ENCODE results near the gene ST6GAL2. TPM values are rescaled to one million over a fixed set of nuclear protein-coding genes. Genes with fewer than 3 reads are reported as not detected.

The ST6GAL2 gene
- total and polyA plus RNA-seq, 4 donors: 0.02 to 4.0 (median 0.55) TPM

- H3K9ac ChIP-seq (ENCODE audit: insufficient read depth in 1 of 2, low read length in 2 of 2): no peak overlapping the region
- DNase-seq (no peak), ATAC-seq (ENCODE audit: insufficient read depth, low FRiP score) (no peak)
- 86 to 91% methylated on average over 2 of the region's 2 CpGs for WGBS, 2 donors
- no peak overlapping the region for H3K27ac ChIP-seq (ENCODE audit: low read depth in 1 of 2, low read length in 1 of 2)
- H3K4me1 ChIP-seq (ENCODE audit: control insufficient read depth in 5 of 5, insufficient read depth in 5 of 5, low read length in 5 of 5): no peaks in the 10 kb centered on the region
- TF ChIP-seq, protein P1, sequence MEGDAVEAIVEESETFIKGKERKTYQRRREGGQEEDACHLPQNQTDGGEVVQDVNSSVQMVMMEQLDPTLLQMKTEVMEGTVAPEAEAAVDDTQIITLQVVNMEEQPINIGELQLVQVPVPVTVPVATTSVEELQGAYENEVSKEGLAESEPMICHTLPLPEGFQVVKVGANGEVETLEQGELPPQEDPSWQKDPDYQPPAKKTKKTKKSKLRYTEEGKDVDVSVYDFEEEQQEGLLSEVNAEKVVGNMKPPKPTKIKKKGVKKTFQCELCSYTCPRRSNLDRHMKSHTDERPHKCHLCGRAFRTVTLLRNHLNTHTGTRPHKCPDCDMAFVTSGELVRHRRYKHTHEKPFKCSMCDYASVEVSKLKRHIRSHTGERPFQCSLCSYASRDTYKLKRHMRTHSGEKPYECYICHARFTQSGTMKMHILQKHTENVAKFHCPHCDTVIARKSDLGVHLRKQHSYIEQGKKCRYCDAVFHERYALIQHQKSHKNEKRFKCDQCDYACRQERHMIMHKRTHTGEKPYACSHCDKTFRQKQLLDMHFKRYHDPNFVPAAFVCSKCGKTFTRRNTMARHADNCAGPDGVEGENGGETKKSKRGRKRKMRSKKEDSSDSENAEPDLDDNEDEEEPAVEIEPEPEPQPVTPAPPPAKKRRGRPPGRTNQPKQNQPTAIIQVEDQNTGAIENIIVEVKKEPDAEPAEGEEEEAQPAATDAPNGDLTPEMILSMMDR (IDR thresholded peaks at IDR 0.05; ENCODE audit: control extremely low read depth, extremely low read depth): no peak
- H3K9me3 ChIP-seq (ENCODE audit: control insufficient read depth in 4 of 4, insufficient read depth in 3 of 4, low read length in 3 of 4): peaks cover 0 to 9% (median 3%) of the 10 kb centered on the region in 4 donors
- no peaks in the 10 kb centered on the region for H3K36me3 ChIP-seq (ENCODE audit: control insufficient read depth in 4 of 4, insufficient read depth in 4 of 4, low read length in 4 of 4)
- no peak overlapping the region for H3K4me3 ChIP-seq
- H3K27me3 ChIP-seq (ENCODE audit: control insufficient read depth in 3 of 3, insufficient read depth in 3 of 3, low read length in 2 of 3): no peaks in the 10 kb centered on the region
Observed at GRCh38 chr2:106858810-106859209, 27.2 kb downstream of the ST6GAL2 start.

GRCh38 chr2:106857882-106858478 lies 28.0 kb downstream of the ST6GAL2 start:
- Histone ChIP-seq H3K9me3 (ENCODE audit: control insufficient read depth in 4 of 4, insufficient read depth in 3 of 4, low read length in 3 of 4) (peaks cover 0 to 9% (median 3%) of the 10 kb centered on the region in 4 donors), H3K27ac (ENCODE audit: low read depth in 1 of 2, low read length in 1 of 2) (no peak overlapping the region), H3K4me3 (no peak overlapping the region), H3K4me1 (ENCODE audit: control insufficient read depth in 5 of 5, insufficient read depth in 5 of 5, low read length in 5 of 5) (no peaks in the 10 kb centered on the region), H3K36me3 (ENCODE audit: control insufficient read depth in 4 of 4, insufficient read depth in 4 of 4, low read length in 4 of 4) (no peaks in the 10 kb centered on the region), H3K27me3 (ENCODE audit: control insufficient read depth in 3 of 3, insufficient read depth in 3 of 3, low read length in 2 of 3) (no peaks in the 10 kb centered on the region), H3K9ac (ENCODE audit: insufficient read depth in 1 of 2, low read length in 2 of 2) (no peak overlapping the region)
- TF ChIP-seq, protein P1 (IDR thresholded peaks at IDR 0.05; ENCODE audit: control extremely low read depth, extremely low read depth): no peak
- ATAC-seq (ENCODE audit: insufficient read depth, low FRiP score) (no peak), DNase-seq (no peak)

DNA sequence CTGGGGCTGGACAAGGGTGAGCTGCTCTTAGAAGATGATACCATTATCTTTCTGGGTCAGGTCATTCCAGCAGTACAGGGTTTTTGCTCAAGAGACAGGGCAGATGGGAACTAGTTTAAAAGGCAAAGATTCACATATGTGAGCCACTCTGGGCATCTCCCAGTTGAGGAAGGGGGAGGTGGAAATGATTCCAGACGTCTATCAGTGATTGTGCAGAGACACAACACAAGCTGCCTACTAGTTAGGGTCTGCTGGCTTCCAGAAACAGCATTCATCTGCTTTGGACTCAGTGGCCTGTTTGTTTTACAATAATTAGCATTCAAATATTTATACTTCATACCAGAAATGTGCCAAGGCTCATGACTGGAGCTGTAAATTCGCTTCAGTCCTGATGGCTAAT lies 32.3 kb downstream of the ST6GAL2 start:
- DNase-seq (no peak), ATAC-seq (ENCODE audit: insufficient read depth, low FRiP score) (no peak)
- no peaks in the 10 kb centered on the region for H3K27me3 ChIP-seq (ENCODE audit: control insufficient read depth in 3 of 3, insufficient read depth in 3 of 3, low read length in 2 of 3)
- 84 to 93% methylated on average over 2 of the region's 2 CpGs for WGBS, 2 donors
- no peaks in the 10 kb centered on the region for H3K36me3 ChIP-seq (ENCODE audit: control insufficient read depth in 4 of 4, insufficient read depth in 4 of 4, low read length in 4 of 4)
- H3K9me3 ChIP-seq (ENCODE audit: control insufficient read depth in 4 of 4, insufficient read depth in 3 of 4, low read length in 3 of 4): peaks cover 0 to 4% (median 2%) of the 10 kb centered on the region in 4 donors
- H3K4me1 ChIP-seq (ENCODE audit: control insufficient read depth in 5 of 5, insufficient read depth in 5 of 5, low read length in 5 of 5): peaks cover 0 to 7% (median 0%) of the 10 kb centered on the region in 5 donors
- H3K27ac ChIP-seq (ENCODE audit: low read depth in 1 of 2, low read length in 1 of 2): no peak overlapping the region
- H3K9ac ChIP-seq (ENCODE audit: insufficient read depth in 1 of 2, low read length in 2 of 2): no peak overlapping the region
- no peak overlapping the region for H3K4me3 ChIP-seq
- TF ChIP-seq, protein P1 (IDR thresholded peaks at IDR 0.05; ENCODE audit: control extremely low read depth, extremely low read depth): no peak
